GM21737 (cell line): Measurements from ENCODE around the gene RELB.

Experiments used
- ATAC-seq: cut with Tn5 transposase; IDR thresholded peaks from one replicate; pipeline ENCODE4 v1.9.1; 2021; ENCODE audit warnings: mild to moderate bottlenecking, moderate library complexity; ENCODE audit not compliant: unreplicated experiment

The RELB gene

DNA sequence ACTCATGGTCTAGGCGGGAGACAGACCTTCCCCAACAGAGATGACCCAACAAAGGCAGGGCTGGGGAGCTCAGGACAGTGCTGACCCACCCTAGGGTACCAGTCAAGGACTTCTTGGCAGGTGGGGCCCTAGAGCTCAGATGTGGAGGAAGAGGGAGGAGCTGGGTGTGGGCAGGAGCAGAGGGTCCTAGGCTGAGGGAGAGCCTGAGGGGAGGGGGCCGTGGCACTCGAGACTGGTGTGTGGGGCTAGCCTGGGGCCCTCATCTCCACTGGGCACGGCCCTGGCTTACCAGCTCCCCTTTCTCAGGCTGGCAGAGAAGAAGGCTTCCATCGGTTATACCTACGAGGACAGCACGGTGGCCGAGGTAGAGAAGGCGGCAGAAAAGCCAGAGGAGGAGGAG, 56.2 kb downstream of the RELB start:
- no peak for ATAC-seq

- ATAC-seq: no peak
These were observed 57.4 kb downstream of the RELB start for GRCh38 chr19:45058622-45059159.

DNA sequence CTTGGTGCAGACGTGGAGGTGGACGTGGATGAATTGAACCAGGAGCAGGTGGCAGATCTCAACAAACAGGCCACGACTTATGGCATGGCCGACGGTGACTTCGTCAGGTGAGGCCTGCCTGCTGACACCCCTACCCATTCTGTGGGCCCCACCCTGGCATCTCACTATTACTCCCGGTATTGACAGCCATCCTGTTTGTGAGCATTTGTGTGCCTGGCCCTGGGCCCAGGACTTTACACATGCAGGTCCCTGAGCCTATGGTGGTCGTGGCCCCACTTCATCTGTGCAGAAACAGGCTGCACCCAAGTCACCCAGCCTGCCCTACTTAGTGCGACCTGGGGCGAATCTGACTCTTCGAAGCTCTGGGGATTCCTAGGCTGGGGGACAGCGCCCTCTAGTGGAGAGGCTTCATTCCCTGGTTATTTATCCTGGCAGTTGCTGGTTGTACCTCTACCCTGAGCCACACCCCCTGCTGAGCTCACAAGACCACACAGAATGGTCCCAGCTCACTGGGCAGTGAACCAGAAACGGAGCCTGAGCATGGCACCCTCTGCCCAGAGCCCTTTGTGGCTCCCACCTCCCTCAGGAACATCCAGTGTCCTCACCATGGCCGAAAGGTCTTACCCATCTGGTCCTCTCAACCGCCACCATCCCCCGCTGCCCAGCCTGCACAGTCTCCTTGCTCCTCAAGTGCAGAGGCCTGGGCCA, 58.1 kb downstream of the RELB start:
- ATAC-seq: no peak

GRCh38 chr19:45061965-45062364, 60.7 kb downstream of the RELB start:
- no peak for ATAC-seq

- ATAC-seq: no peak
These were observed 62.9 kb downstream of the RELB start for GRCh38 chr19:45063851-45064801.

- ATAC-seq: no peak
These were observed 65.8 kb downstream of the RELB start for GRCh38 chr19:45066921-45067661.

GRCh38 chr19:45068041-45068440, 66.8 kb downstream of the RELB start:
- no peak for ATAC-seq

GRCh38 chr19:45069056-45069455, 67.8 kb downstream of the RELB start:
- no peak for ATAC-seq

DNA sequence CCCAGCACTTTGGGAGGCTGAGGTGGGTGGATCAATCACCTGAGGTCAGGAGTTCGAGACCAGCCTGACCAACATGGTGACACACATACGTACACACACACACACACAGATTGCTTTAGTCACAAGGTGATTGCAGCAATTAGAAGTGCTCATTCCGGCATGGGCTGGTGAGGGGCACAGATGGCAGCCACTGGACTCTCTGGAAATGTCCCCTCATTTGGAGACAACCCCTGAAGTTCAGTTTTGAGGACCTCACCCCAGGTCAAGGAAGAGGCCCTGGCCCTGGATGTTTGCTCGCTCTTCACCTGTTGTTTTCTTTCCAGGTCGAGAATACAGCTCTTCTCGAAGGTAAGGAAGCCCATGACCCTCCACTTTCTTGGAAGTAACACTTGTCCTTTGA, 69.0 kb downstream of the RELB start:
- no peak for ATAC-seq

- no peak for ATAC-seq
These were observed 69.7 kb downstream of the RELB start for GRCh38 chr19:45070861-45071544.

DNA sequence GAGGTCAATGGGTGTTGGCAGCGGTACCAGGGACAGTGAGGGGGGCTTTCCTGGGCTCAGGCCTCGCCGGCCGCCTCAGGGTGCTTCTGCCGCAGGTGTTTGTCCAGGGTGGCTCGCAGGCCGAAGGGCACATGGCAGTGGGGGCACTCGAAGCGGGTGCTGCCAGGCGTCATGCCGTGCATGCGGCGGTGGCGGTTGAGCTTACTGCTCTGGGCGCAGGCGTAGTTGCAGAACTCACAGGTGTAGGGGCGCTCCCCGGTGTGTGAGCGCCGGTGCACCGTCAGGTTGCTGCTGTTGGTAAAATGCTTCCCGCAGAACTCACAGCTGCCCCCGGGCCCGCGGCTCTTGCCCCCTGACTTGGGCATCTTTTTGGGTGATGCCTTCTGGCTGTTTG, 70.3 kb downstream of the RELB start:
- no peak for ATAC-seq

DNA sequence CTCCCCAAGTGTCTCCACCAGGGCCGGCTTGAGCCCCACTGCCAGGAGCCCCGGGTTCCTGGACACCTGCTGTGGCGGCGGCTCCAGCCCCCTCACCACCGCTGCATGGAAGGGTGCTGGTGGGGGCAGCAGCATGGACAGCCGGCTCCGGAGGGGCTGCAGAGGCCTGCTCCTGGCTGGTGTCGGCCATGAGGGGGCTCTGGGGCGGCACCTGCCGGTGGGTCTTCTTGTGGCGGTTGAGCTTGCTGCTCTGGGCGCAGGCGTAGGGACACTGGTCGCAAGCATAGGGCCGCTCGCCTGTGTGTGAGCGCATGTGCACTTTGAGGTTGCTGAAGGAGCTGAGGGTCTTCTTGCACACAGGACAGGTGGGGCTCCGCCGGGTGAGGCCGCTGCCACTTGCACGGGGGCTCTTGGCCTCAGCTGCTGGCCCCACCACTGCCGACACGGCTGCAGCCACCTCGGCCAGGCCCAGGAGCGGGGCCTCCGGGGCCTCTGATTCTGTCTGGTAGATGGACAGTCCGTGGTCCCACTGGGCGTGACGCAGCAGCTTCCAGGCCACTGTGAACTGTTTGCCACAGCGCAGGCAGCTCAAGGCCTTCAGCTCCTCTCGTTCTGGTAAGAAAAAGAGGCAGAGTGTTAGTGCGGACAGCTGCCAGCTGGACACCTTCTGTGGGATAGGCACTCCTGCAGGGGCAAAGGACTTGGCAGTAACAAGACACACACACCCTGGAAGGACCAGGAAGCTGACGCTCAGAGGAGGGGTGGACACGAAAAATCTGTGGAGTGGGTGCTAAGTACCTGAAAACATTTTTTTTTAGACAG, 70.9 kb downstream of the RELB start:
- no peak for ATAC-seq

- ATAC-seq: no peak
These were observed 73.6 kb downstream of the RELB start for GRCh38 chr19:45074744-45075300.

- ATAC-seq: peak; percentile 47
These were observed 74.2 kb downstream of the RELB start for GRCh38 chr19:45075301-45076028.

GRCh38 chr19:45076029-45076850, 75.0 kb downstream of the RELB start, which contains the start of gene ZNF296:
Gene ZNF296 (minus strand): TSS chr19:45076478. CDS start chr19:45076373, 105 bp downstream.
- ATAC-seq: peak; percentile 34

- no peak for ATAC-seq
These were observed 75.8 kb downstream of the RELB start for GRCh38 chr19:45076851-45077730.
